Activated naive CD8-positive, alpha-beta T cell treated with anti-CD3 and anti-CD28 coated beads, Interleukin-2, amount 50 U/mL, for 24 hours (primary cell): ENCODE measurements around the gene ETS1.
A peak's percentile ranks its signal among the peaks of the same experiment; 100 is the strongest.

ENCODE experiments used
- ATAC-seq: fragments of 150-1000 bp; cut with Tn5 transposase; one replicate; pipeline ENCODE4 v1.10.0; 2021
- DNase-seq: peaks from one replicate; pipeline ENCODE4 v3.0.0; 2021
- H3K27ac Mint-ChIP-seq: one replicate; pipeline ENCODE4 v1.8.0; 2021; ENCODE audit warnings: mild to moderate bottlenecking, mixed read lengths
- H3K27me3 Mint-ChIP-seq: one replicate; pipeline ENCODE4 v1.8.0; 2021; ENCODE audit warnings: mixed read lengths
- H3K36me3 Mint-ChIP-seq: one replicate; pipeline ENCODE4 v1.8.0; 2021; ENCODE audit warnings: low read depth, mixed read lengths
- H3K4me1 Mint-ChIP-seq: one replicate; pipeline ENCODE4 v1.8.0; 2021; ENCODE audit warnings: mixed read lengths
- H3K4me3 Mint-ChIP-seq: one replicate; pipeline ENCODE4 v1.8.0; 2021; ENCODE audit warnings: mild to moderate bottlenecking, moderate library complexity, mixed read lengths
- H3K9me3 Mint-ChIP-seq: one replicate; pipeline ENCODE4 v1.8.0; 2021; ENCODE audit warnings: mixed read lengths

ETS1 gene

DNA sequence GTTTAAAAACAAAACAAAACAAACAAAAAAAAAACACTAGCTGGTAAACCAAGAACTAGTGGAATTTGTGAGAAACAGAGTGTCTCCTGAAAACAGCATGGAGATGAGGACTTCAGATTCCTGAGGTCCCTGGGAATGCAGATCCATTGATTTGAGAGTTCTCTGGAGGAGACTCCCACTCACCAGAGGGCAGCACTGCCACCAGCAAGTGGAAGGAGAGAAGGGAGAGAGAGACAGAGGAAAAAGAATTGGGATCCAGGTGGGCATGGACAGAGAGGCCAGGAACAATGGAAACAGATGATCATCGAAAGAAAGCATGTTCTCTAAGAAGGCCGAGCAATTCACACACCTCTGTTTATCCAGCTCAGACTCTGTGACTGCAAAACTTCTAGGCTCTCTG is 31.8 kb downstream of the ETS1 start:
- Mint-ChIP-seq H3K27ac (no peak overlapping the region), H3K4me3 (no peak overlapping the region), H3K36me3 (no peaks in the 10 kb centered on the region), H3K27me3 (no peaks in the 10 kb centered on the region), H3K9me3 (no peaks in the 10 kb centered on the region), H3K4me1 (peaks cover 54% of the 10 kb centered on the region)
- no peak for ATAC-seq
- no peak for DNase-seq

GRCh38 chr11:128553662-128554362 is 33.5 kb downstream of the ETS1 start:
- peaks cover 58% of the 10 kb centered on the region for H3K4me1 Mint-ChIP-seq
- peak overlapping the region; percentile 44 for H3K4me3 Mint-ChIP-seq

DNA sequence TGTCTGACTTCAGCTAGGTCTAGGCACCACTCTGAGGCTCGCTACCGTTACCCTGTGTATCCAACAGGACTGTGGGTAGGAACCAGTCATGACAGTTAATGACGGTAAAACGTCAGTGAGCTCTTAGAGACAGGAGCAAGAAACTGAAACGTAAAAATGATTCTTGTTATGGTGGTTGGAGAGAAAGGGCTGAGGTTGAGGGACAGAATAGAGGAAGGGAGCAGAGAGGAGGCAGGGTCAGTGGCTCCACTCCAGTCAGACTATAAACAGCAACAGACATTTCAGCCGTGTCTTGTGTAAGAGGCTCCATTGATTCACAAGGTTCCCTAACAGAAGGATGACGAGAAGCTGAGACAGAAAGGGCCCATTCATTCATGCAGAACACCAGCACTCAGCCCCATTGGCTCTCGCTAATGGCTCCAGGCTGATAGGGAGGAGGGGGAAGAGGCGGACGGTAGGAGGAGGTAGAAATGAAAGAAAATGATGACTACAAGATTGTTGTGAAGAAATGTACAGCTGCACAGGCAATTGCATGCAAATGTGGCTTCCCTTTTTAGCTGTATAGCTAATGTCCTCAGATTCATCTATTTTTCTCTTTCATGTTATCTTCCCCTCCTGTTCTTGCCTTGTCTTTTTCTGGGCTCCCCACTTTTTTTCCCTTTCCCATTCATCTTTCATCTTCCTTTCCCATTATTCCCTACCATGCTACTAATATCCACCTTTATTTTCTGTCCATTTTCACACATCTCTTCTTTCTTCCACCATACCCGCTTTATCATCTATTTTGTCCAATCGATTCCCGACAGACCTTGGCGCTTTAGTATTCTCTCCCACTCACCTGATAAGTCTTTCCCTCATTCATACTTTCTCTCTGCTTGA is 34.3 kb downstream of the ETS1 start:
- Mint-ChIP-seq H3K4me3 (peak overlapping the region; percentile 44), H3K27ac (peak overlapping the region; percentile 93)
- ATAC-seq: peak; percentile 20

More at GRCh38 chr11:128553662-128554362, 33.5 kb downstream of the ETS1 start:
- no peak for DNase-seq
- Mint-ChIP-seq H3K36me3 (no peaks in the 10 kb centered on the region), H3K9me3 (no peaks in the 10 kb centered on the region), H3K27me3 (no peaks in the 10 kb centered on the region), H3K27ac (peak overlapping the region; percentile 93)
- no peak for ATAC-seq

DNA sequence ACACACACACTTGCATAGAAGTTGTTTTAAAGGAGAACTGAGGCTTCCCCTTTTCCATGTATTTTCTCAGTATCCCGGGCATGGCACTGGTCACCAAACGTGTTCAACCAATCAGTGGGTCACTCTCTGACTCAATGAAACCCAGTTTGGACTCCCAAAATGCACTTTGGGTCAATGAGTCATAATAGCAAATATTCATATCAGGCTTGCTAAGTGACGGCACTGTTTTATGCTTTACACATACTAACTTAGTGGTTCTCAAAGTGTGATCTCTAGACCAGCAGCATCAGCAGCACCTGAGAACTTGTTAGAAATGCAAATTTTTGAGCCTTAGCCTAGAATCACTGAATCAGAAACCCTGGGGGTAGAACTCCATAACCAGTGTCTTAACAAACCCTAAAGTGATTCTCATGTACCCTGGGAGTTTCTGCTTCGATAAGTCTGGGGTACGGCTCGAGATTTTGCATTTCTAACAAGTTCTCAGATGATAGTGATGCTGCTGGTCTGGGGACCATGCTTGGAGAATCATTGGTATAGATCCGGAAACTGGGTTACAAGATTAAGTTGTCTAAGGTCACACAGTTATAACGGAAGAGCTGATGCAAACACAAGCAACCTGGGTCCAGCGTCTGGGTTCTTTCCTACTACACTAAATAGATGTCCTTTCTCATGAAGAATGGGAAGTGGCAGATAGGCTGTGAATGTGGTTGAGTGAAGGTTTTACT is 35.6 kb downstream of the ETS1 start:
- DNase-seq: no peak
- Mint-ChIP-seq H3K27me3 (no peaks in the 10 kb centered on the region), H3K4me3 (peak overlapping the region; percentile 44), H3K9me3 (no peaks in the 10 kb centered on the region), H3K36me3 (no peaks in the 10 kb centered on the region), H3K4me1 (peaks cover 78% of the 10 kb centered on the region), H3K27ac (peak overlapping the region; percentile 93)
- ATAC-seq: peak; percentile 87

More for the DNA sequence above, 34.3 kb downstream of the ETS1 start:
- Mint-ChIP-seq H3K4me1 (peaks cover 66% of the 10 kb centered on the region), H3K27me3 (no peaks in the 10 kb centered on the region), H3K36me3 (no peaks in the 10 kb centered on the region), H3K9me3 (no peaks in the 10 kb centered on the region)
- DNase-seq: peak; percentile 29

DNA sequence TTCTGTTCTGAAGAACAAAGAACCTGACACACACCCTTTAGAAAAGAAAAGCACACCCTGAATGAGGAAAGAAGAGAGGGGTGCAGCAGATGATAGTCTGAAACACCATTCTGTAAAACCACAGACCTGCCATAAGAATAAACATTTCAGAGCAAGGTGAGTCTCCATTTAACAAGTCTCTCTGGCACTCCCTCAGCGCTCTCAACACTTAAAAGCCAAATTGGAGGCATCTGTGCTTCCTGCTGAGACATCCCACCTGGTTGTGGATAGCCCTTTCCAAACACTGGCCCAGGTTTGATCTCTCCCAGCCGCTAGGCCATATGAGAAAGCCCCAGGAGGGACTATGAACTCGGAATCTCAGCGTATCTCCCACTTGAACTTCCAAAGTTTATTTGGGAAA is 36.3 kb downstream of the ETS1 start:
- no peaks in the 10 kb centered on the region for H3K36me3 Mint-ChIP-seq

DNA sequence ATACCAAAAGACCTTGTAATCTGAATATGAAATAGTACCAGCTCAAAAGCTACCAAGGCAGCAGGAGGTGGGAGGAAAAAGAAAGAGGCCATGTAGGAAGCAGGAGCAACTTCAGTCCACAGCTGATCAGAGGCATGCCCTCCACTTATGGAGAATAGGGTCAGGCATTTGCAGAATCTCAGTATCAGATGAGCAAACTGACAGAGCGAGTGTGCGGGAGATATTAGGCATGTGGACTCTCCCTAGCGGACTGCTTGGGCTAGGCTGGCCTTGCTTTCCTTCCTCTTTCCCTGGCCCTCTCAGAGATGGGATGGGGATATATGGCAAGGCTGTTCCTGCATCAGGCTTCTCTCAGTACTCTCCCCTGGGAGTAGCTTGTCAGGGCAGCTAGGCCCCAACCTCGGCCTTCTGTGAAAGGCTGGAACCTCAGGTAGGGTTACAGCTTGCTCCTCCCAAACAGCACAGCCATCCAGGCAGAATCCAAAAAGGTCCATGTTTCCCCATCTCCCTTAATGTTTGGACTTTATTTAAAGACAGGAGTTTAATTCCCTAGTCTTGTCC is 37.0 kb downstream of the ETS1 start:
- H3K4me3 Mint-ChIP-seq: peak overlapping the region; percentile 2
- no peaks in the 10 kb centered on the region for H3K9me3 Mint-ChIP-seq
- peak overlapping the region; percentile 93 for H3K27ac Mint-ChIP-seq
- no peaks in the 10 kb centered on the region for H3K36me3 Mint-ChIP-seq
- no peak for ATAC-seq
- H3K27me3 Mint-ChIP-seq: no peaks in the 10 kb centered on the region
- H3K4me1 Mint-ChIP-seq: peaks cover 87% of the 10 kb centered on the region
- DNase-seq: no peak

More for the DNA sequence above, 36.3 kb downstream of the ETS1 start:
- Mint-ChIP-seq H3K27ac (peak overlapping the region; percentile 93), H3K4me1 (peaks cover 84% of the 10 kb centered on the region), H3K4me3 (peak overlapping the region; percentile 22), H3K9me3 (no peaks in the 10 kb centered on the region), H3K27me3 (no peaks in the 10 kb centered on the region)
- DNase-seq (no peak), ATAC-seq (no peak)

GRCh38 chr11:128549256-128549944 is 38.0 kb downstream of the ETS1 start:
- Mint-ChIP-seq H3K27ac (peak overlapping the region; percentile 93), H3K36me3 (no peaks in the 10 kb centered on the region), H3K4me3 (peak overlapping the region; percentile 76), H3K9me3 (no peaks in the 10 kb centered on the region), H3K4me1 (peaks cover 97% of the 10 kb centered on the region), H3K27me3 (no peaks in the 10 kb centered on the region)
- no peak for ATAC-seq
- DNase-seq: no peak

GRCh38 chr11:128548649-128549255 is 38.6 kb downstream of the ETS1 start:
- Mint-ChIP-seq H3K4me3 (peak overlapping the region; percentile 76), H3K9me3 (no peaks in the 10 kb centered on the region)

GRCh38 chr11:128547946-128548648 is 39.3 kb downstream of the ETS1 start:
- H3K27me3 Mint-ChIP-seq: no peaks in the 10 kb centered on the region
- peak overlapping the region; percentile 93 for H3K27ac Mint-ChIP-seq
- no peaks in the 10 kb centered on the region for H3K9me3 Mint-ChIP-seq
- peaks cover 96% of the 10 kb centered on the region for H3K4me1 Mint-ChIP-seq
- H3K4me3 Mint-ChIP-seq: peak overlapping the region; percentile 76
- DNase-seq (no peak), ATAC-seq (peak; percentile 5)
- no peaks in the 10 kb centered on the region for H3K36me3 Mint-ChIP-seq

More at GRCh38 chr11:128548649-128549255, 38.6 kb downstream of the ETS1 start:
- Mint-ChIP-seq H3K27ac (peak overlapping the region; percentile 93), H3K36me3 (no peaks in the 10 kb centered on the region), H3K27me3 (no peaks in the 10 kb centered on the region), H3K4me1 (peaks cover 96% of the 10 kb centered on the region)
- DNase-seq (peak; percentile 44), ATAC-seq (peak; percentile 2)

DNA sequence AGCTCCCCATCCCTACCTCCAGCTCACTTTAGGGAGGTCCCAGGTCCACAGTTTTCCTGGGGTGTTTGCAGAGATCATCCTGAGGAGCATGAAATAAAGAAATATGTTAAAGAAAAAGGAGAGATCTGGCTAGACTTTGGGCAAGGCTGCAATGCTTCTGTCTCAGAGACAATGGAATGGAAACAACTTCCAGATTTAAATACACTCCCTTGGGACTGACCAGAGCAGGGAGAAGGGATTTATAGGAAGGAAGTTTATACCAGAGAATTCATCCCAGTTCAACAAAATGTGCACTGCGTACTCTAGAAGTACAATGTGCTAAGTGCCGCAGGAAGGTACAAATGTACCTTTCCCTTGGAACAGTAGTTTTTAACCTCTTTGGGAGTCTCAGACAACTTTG is 40.4 kb downstream of the ETS1 start:
- H3K4me1 Mint-ChIP-seq: peaks cover 92% of the 10 kb centered on the region
- no peak overlapping the region for H3K4me3 Mint-ChIP-seq
- no peak for DNase-seq
- no peak overlapping the region for H3K27ac Mint-ChIP-seq
- H3K36me3 Mint-ChIP-seq: no peaks in the 10 kb centered on the region
- ATAC-seq: no peak
- H3K27me3 Mint-ChIP-seq: no peaks in the 10 kb centered on the region
- no peaks in the 10 kb centered on the region for H3K9me3 Mint-ChIP-seq

DNA sequence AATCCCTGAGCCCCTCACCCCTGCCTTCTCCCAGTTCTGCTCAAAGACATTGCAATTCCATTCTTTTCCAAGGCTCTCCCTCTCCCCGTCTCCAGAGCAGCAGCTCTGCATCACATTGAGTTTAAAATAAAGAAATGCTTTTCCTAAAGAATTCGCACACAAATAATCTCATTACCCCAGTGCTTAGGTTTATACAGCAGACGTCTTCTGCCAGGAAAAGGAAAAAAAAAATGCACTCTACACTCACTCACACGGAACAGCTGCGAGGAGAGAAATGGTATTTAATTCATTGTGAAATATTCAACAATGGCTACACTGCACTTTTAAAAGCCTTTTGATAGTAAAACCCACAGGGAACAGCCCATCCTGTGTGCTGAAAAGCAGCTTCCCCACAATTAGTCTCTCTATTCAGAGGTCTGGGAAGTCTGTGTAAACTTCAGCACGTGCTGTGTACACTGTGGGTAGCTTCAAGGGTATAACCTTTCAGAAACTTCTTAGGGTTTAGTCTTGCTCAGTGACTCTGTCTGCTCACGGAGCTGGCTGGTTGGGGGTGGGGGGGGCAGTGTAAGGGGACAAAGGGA is 42.8 kb downstream of the ETS1 start:
- Mint-ChIP-seq H3K27me3 (no peaks in the 10 kb centered on the region), H3K9me3 (no peaks in the 10 kb centered on the region), H3K36me3 (no peaks in the 10 kb centered on the region), H3K4me1 (peaks cover 68% of the 10 kb centered on the region), H3K4me3 (peak overlapping the region; percentile 53), H3K27ac (peak overlapping the region; percentile 83)
- peak; percentile 79 for ATAC-seq
- no peak for DNase-seq

- Mint-ChIP-seq H3K9me3 (no peaks in the 10 kb centered on the region), H3K27me3 (no peaks in the 10 kb centered on the region), H3K4me1 (peaks cover 37% of the 10 kb centered on the region), H3K27ac (no peak overlapping the region), H3K36me3 (no peaks in the 10 kb centered on the region), H3K4me3 (no peak overlapping the region)
- DNase-seq (no peak), ATAC-seq (no peak)
Observed at GRCh38 chr11:128540469-128540868, 46.9 kb downstream of the ETS1 start.

DNA sequence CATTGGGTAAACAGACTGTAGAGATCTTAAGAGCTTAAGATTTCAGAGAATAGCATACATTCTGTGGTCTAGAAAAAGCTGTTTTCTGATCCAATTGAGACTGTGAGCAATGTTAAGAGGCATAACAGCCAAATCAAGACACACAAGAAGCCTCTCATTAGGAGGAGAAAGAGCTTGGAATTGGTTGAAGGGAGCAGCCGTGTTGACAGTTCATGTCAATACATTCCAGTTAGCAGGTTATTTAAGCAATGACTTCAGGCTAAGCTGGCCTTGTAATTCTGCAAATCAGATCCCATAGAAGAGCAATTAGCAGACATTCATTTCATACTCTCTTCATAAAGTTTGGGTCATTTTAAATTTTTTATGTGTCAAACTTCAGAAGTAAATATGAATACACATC is 50.9 kb downstream of the ETS1 start:
- peaks cover 24% of the 10 kb centered on the region for H3K4me1 Mint-ChIP-seq

More for the DNA sequence above, 50.9 kb downstream of the ETS1 start:
- Mint-ChIP-seq H3K27me3 (no peaks in the 10 kb centered on the region), H3K27ac (no peak overlapping the region), H3K4me3 (no peak overlapping the region), H3K9me3 (peaks cover 6% of the 10 kb centered on the region), H3K36me3 (no peaks in the 10 kb centered on the region)
- ATAC-seq (no peak), DNase-seq (no peak)
